Epithelial cell of esophagus (primary cell): ENCODE data around the gene TOM1L2.

Source experiments
- DNase-seq: peaks from one replicate; pipeline ENCODE4 v3.0.0; 2010; ENCODE audit warnings: low read depth
- H3K4me3 ChIP-seq: 2 replicates; pipeline ENCODE4 v1.5.1; 2011; ENCODE audit warnings: mild to moderate bottlenecking, low read length, control low read depth
- CTCF ChIP-seq: IDR thresholded peaks from 2 replicates; pipeline ENCODE4 v1.5.1; 2011; ENCODE audit warnings: low read depth, mild to moderate bottlenecking, low read length, control low read depth, inconsistent platforms; ENCODE audit not compliant: insufficient read depth; ENCODE audit errors: missing control alignments

Gene TOM1L2

GRCh38 chr17:17987901-17988300 lies 15.7 kb upstream of the TOM1L2 start:
- no peak for TF ChIP-seq CTCF
- no peak overlapping the region for H3K4me3 ChIP-seq
- DNase-seq: no peak

DNA sequence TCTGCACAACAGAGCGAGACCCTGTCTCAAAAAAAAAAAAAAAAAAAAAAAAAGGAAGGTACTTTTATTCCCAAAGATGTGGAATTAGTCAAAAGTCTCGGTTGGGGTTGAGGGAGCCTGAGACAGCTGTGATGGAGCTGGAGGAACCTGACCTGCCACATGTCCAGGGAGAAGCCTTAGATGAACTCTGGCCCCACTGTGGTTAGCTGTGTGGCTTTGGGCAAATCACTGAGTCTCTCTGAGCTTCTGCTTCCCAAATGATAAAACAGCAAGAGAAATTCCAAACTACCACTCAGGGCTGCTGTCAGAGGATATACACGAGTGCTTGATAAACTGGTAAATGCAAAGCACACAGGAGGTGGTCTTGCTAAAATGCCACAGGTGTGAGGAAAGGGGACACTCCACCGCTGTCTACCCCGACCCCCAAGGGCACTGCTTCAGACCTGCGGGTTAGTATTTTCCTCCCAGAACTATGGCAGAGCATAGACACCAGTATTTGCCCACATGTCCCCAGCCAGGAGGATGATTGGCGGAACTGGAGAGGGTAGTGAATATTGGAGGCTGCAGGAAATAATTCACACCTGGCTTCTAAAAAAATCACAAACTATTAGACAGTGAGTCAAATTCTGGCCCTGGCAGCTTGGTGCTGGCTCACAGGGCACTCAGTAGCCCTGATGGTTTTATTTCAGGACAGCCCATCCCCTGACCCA lies 15.1 kb upstream of the TOM1L2 start:
- no peak for DNase-seq
- TF ChIP-seq CTCF: no peak
- no peak overlapping the region for H3K4me3 ChIP-seq

- TF ChIP-seq CTCF: no peak
- no peak for DNase-seq
These were observed 13.4 kb upstream of the TOM1L2 start for GRCh38 chr17:17985555-17985954.

DNA sequence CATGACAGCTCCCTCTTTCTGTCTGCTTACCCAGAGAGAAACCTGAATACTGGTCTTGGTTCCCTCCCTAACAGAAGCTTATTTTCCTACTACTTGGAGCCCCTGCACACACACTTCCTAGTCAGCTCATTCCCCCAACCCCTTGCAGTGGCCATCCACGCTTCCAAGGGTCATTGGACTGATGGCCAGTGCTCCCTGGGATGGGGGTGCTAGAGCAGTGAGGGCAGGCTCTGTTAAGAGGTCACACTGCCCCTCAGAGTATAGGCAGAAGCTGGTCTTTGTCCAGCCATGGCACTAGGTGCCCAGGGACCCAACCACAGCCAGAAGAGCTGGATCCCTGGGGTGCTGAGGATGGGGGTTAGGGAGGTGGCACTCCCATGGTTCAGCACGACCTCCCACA lies 13.0 kb upstream of the TOM1L2 start:
- DNase-seq: no peak

More at GRCh38 chr17:17985555-17985954, 13.4 kb upstream of the TOM1L2 start:
- H3K4me3 ChIP-seq: no peak overlapping the region

GRCh38 chr17:17983776-17984175 lies 11.6 kb upstream of the TOM1L2 start:
- no peak for TF ChIP-seq CTCF
- H3K4me3 ChIP-seq: no peak overlapping the region
- DNase-seq: no peak

More for the DNA sequence above, 13.0 kb upstream of the TOM1L2 start:
- no peak overlapping the region for H3K4me3 ChIP-seq
- TF ChIP-seq CTCF: no peak

DNA sequence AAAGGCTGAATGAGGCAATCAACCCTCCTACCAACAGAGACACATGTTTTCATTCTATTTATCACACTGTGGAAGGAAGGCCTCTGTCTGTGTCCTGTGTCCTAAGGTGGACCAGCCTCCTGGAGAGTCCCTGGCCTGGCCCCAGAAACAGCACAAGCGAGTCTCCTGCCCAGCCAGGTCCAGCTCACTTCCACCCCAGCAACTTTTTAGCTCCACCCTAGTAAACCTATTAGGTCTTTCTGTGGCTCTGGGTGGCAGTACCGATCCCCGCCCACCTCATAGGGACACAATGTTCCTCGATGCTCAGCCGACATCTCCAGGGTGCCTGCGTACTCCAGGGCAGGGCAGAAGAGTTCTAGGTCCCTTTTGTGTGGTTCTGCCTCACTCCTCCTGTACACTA lies 11.2 kb upstream of the TOM1L2 start:
- H3K4me3 ChIP-seq: no peak overlapping the region
- DNase-seq: no peak
- TF ChIP-seq CTCF: no peak

GRCh38 chr17:17982801-17983200 lies 10.6 kb upstream of the TOM1L2 start:
- DNase-seq: peak; percentile 41
- no peak for TF ChIP-seq CTCF
- H3K4me3 ChIP-seq: no peak overlapping the region
